Astrocyte (in vitro differentiated cells and primary cell): ENCODE data around the gene UBE2Q1. TPM values are rescaled to one million over a fixed set of nuclear protein-coding genes. Genes with fewer than 3 reads are reported as not detected.

Source experiments
- DNase-seq: peaks from one replicate; pipeline ENCODE4 v3.0.0-alpha.2; 2010; ENCODE audit warnings: low read depth
- FAIRE-seq: peaks from 2 replicates; lab custom pipeline; 2011; peaks lifted over from hg19 to GRCh38; lab: Jason Lieb, UNC
- H2AFZ ChIP-seq: 2 replicates; pipeline ENCODE4 v1.6.0; 2012; ENCODE audit warnings: low read depth, low read length, inconsistent platforms
- H3K27ac ChIP-seq: 2 replicates; pipeline ENCODE4 v1.5.1; 2011; ENCODE audit warnings: low read depth, low read length, inconsistent platforms
- H3K27me3 ChIP-seq: 2 replicates; pipeline ENCODE4 v1.6.0; 2011; ENCODE audit warnings: low read length, inconsistent platforms; ENCODE audit not compliant: insufficient read depth
- H3K36me3 ChIP-seq: 2 replicates; pipeline ENCODE4 v1.5.1; 2011; ENCODE audit warnings: low read length, inconsistent platforms; ENCODE audit not compliant: insufficient read depth
- H3K4me1 ChIP-seq: 2 replicates; pipeline ENCODE4 v1.5.1; 2011; ENCODE audit warnings: low read length, inconsistent platforms; ENCODE audit not compliant: insufficient read depth
- H3K4me2 ChIP-seq: 2 replicates; pipeline ENCODE4 v1.6.0; 2012; ENCODE audit warnings: low read length, inconsistent platforms
- H3K4me3 ChIP-seq: 2 replicates; pipeline ENCODE4 v1.5.1; 2011; ENCODE audit warnings: low read depth, mild to moderate bottlenecking, low read length, inconsistent platforms; ENCODE audit not compliant: insufficient read depth
- H3K79me2 ChIP-seq: 2 replicates; pipeline ENCODE4 v1.6.0; 2012; ENCODE audit warnings: mild to moderate bottlenecking, low read length, inconsistent platforms; ENCODE audit not compliant: insufficient read depth
- H3K9ac ChIP-seq: 2 replicates; pipeline ENCODE4 v1.6.0; 2012; ENCODE audit warnings: mild to moderate bottlenecking, low read length, inconsistent platforms
- H3K9me3 ChIP-seq: 2 replicates; pipeline ENCODE4 v1.5.1; 2012; ENCODE audit warnings: low read depth, mild to moderate bottlenecking, low read length, inconsistent platforms; ENCODE audit not compliant: insufficient read depth
- H4K20me1 ChIP-seq: 2 replicates; pipeline ENCODE4 v1.6.0; 2012; ENCODE audit warnings: low read length, inconsistent platforms; ENCODE audit not compliant: insufficient read depth
- H3K27ac Mint-ChIP-seq: one replicate; pipeline ENCODE4 v1.8.0; 2021; ENCODE audit warnings: mild to moderate bottlenecking, mixed read lengths; ENCODE audit not compliant: unreplicated experiment
- H3K27me3 Mint-ChIP-seq: one replicate; pipeline ENCODE4 v1.8.0; 2021; ENCODE audit warnings: low read depth, mixed read lengths; ENCODE audit not compliant: unreplicated experiment
- H3K36me3 Mint-ChIP-seq: one replicate; pipeline ENCODE4 v1.8.0; 2021; ENCODE audit warnings: low read depth, mixed read lengths; ENCODE audit not compliant: unreplicated experiment
- H3K4me1 Mint-ChIP-seq: one replicate; pipeline ENCODE4 v1.8.0; 2021; ENCODE audit warnings: low read depth, mixed read lengths; ENCODE audit not compliant: unreplicated experiment
- H3K4me3 Mint-ChIP-seq: one replicate; pipeline ENCODE4 v1.8.0; 2021; ENCODE audit warnings: mild to moderate bottlenecking, moderate library complexity, mixed read lengths; ENCODE audit not compliant: unreplicated experiment
- H3K9me3 Mint-ChIP-seq: one replicate; pipeline ENCODE4 v1.8.0; 2021; ENCODE audit warnings: mild to moderate bottlenecking, mixed read lengths; ENCODE audit not compliant: unreplicated experiment
- CTCF ChIP-seq: IDR thresholded peaks from 2 replicates; pipeline ENCODE4 v1.5.1; 2011; ENCODE audit warnings: low read depth, mild to moderate bottlenecking, inconsistent platforms, low read length, moderate library complexity; ENCODE audit not compliant: insufficient read depth
- EZH2 ChIP-seq: IDR thresholded peaks from 2 replicates; pipeline ENCODE4 v1.6.1; 2012; ENCODE audit warnings: mild to moderate bottlenecking, low read length, inconsistent platforms; ENCODE audit not compliant: insufficient read depth
- total RNA-seq: library from RNA; stranded (reverse); gene quantifications from 2 replicates; pipeline ENCODE4 v1.2.1, GENCODE V29; 2021

The UBE2Q1 gene
- total RNA-seq, 1 donor from 2014 or later: 85.4 TPM

GRCh38 chr1:154574716-154575115 is 16.3 kb upstream of the UBE2Q1 start:
- FAIRE-seq: no peak
- no peak overlapping the region for H3K9ac ChIP-seq
- TF ChIP-seq EZH2 (no peak), CTCF (no peak)
- H3K9me3 ChIP-seq: no peaks in the 10 kb centered on the region
- peaks cover 10% of the 10 kb centered on the region for H3K4me1 Mint-ChIP-seq
- no peaks in the 10 kb centered on the region for H3K9me3 Mint-ChIP-seq
- H3K27me3 Mint-ChIP-seq: peaks cover 17% of the 10 kb centered on the region
- DNase-seq: no peak
- no peak overlapping the region for H3K4me3 ChIP-seq
- peaks cover 25% of the 10 kb centered on the region for H4K20me1 ChIP-seq
- H3K36me3 ChIP-seq: peaks cover 13% of the 10 kb centered on the region
- peak overlapping the region; percentile 3 for H3K27ac Mint-ChIP-seq
- H3K27me3 ChIP-seq: peaks cover 10% of the 10 kb centered on the region
- H3K36me3 Mint-ChIP-seq: peaks cover 31% of the 10 kb centered on the region
- H3K27ac ChIP-seq: no peak overlapping the region
- no peaks in the 10 kb centered on the region for H3K4me1 ChIP-seq
- H3K4me3 Mint-ChIP-seq: no peak overlapping the region
- H3K79me2 ChIP-seq: no peaks in the 10 kb centered on the region
- no peak overlapping the region for H2AFZ ChIP-seq
- no peak overlapping the region for H3K4me2 ChIP-seq

GRCh38 chr1:154573168-154573510 is 14.7 kb upstream of the UBE2Q1 start:
- Histone ChIP-seq H3K36me3 (peaks cover under 1% of the 10 kb centered on the region), H3K79me2 (no peaks in the 10 kb centered on the region), H4K20me1 (peaks cover 17% of the 10 kb centered on the region), H2AFZ (no peak overlapping the region), H3K4me3 (no peak overlapping the region), H3K9ac (no peak overlapping the region), H3K4me1 (no peaks in the 10 kb centered on the region), H3K27me3 (peaks cover 14% of the 10 kb centered on the region), H3K4me2 (no peak overlapping the region), H3K27ac (no peak overlapping the region), H3K9me3 (no peaks in the 10 kb centered on the region)
- H3K27ac Mint-ChIP-seq: peak overlapping the region; percentile 0
- peaks cover 16% of the 10 kb centered on the region for H3K36me3 Mint-ChIP-seq
- H3K27me3 Mint-ChIP-seq: peaks cover 28% of the 10 kb centered on the region
- H3K9me3 Mint-ChIP-seq: no peaks in the 10 kb centered on the region
- DNase-seq (no peak), FAIRE-seq (no peak)
- H3K4me3 Mint-ChIP-seq: no peak overlapping the region
- TF ChIP-seq CTCF (no peak), EZH2 (no peak)
- H3K4me1 Mint-ChIP-seq: peaks cover 10% of the 10 kb centered on the region

- Mint-ChIP-seq H3K27me3 (peaks cover 28% of the 10 kb centered on the region), H3K9me3 (no peaks in the 10 kb centered on the region)
- no peak for FAIRE-seq
These were observed 14.2 kb upstream of the UBE2Q1 start for GRCh38 chr1:154572468-154573167.

More at GRCh38 chr1:154572468-154573167, 14.2 kb upstream of the UBE2Q1 start:
- Histone ChIP-seq H3K9ac (no peak overlapping the region), H3K9me3 (no peaks in the 10 kb centered on the region), H3K27ac (no peak overlapping the region), H3K36me3 (no peaks in the 10 kb centered on the region), H4K20me1 (peaks cover 17% of the 10 kb centered on the region), H3K4me2 (no peak overlapping the region), H2AFZ (no peak overlapping the region), H3K4me1 (no peaks in the 10 kb centered on the region), H3K79me2 (no peaks in the 10 kb centered on the region), H3K27me3 (peaks cover 14% of the 10 kb centered on the region), H3K4me3 (no peak overlapping the region)
- peak overlapping the region; percentile 0 for H3K27ac Mint-ChIP-seq
- H3K4me1 Mint-ChIP-seq: peaks cover 13% of the 10 kb centered on the region
- no peak for TF ChIP-seq EZH2
- TF ChIP-seq CTCF: no peak
- peaks cover 13% of the 10 kb centered on the region for H3K36me3 Mint-ChIP-seq
- H3K4me3 Mint-ChIP-seq: no peak overlapping the region
- no peak for DNase-seq
